AG09309 (cell line): ENCODE data around the gene SCAF1.

Experiments used
- DNase-seq: peaks from one replicate; pipeline ENCODE4 v3.0.0-alpha.2; 2010; ENCODE audit warnings: low read depth
- H3K4me3 ChIP-seq: 2 replicates; pipeline ENCODE4 v1.5.1; 2011; ENCODE audit warnings: mild to moderate bottlenecking, low read depth, low read length, moderate library complexity; ENCODE audit not compliant: control insufficient read depth
- CTCF ChIP-seq: IDR thresholded peaks from 2 replicates; pipeline ENCODE4 v1.5.1; 2011; ENCODE audit warnings: mild to moderate bottlenecking, low read depth, low read length, inconsistent platforms; ENCODE audit not compliant: insufficient read depth, control insufficient read depth; ENCODE audit errors: missing control alignments

SCAF1 gene

GRCh38 chr19:49690656-49691242, 48.7 kb downstream of the SCAF1 start, which contains the start of gene CPT1C:
Gene CPT1C (plus strand): TSS chr19:49691116. CDS start chr19:49692253, 1,137 bp downstream.
- TF ChIP-seq CTCF: no peak
- peak within 1 kb of the TSS; percentile 61 for H3K4me3 ChIP-seq
- no peak for DNase-seq

- DNase-seq: no peak
- TF ChIP-seq CTCF: no peak
- peak overlapping the region; percentile 61 for H3K4me3 ChIP-seq
These were observed 49.5 kb downstream of the SCAF1 start for GRCh38 chr19:49691243-49692146.

GRCh38 chr19:49692147-49692506, 50.1 kb downstream of the SCAF1 start:
- no peak for TF ChIP-seq CTCF
- no peak for DNase-seq
- peak overlapping the region; percentile 61 for H3K4me3 ChIP-seq

- TF ChIP-seq CTCF: no peak
- H3K4me3 ChIP-seq: no peak overlapping the region
- DNase-seq: no peak
These were observed 54.1 kb downstream of the SCAF1 start for GRCh38 chr19:49696115-49696514.

GRCh38 chr19:49696865-49697264, 54.9 kb downstream of the SCAF1 start:
- no peak for TF ChIP-seq CTCF
- H3K4me3 ChIP-seq: no peak overlapping the region
- no peak for DNase-seq

- H3K4me3 ChIP-seq: no peak overlapping the region
- no peak for TF ChIP-seq CTCF
These were observed 57.4 kb downstream of the SCAF1 start for GRCh38 chr19:49699364-49699763.

More at GRCh38 chr19:49699364-49699763, 57.4 kb downstream of the SCAF1 start:
- DNase-seq: no peak
